ENCODE measurements around the gene ETFBKMT.
"Not testable (repeated sequence)": the region's sequence is repeated elsewhere in the genome, so short reads cannot be mapped to it uniquely, and the experiment has no call there.

DNA sequence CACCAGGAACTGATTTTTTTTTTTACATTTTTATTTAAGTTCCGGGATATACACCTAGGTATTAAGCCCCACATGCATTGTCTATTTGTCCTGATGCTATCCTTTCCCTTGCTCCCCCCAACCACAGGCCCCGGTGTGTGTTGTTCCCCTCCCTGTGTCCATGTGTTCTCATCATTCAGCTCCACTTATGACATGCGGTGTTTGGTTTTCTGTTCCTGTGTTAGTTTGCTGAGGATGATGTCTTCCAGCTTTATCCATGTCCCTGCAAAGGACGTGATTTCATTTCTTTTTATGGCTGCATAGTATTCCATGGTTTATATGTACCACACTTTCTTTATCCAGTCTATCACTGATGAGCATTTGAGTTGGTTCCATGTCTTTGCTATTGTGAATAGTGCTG, 57.5 kb downstream of the ETFBKMT start:
- TF ChIP-seq, protein P1, sequence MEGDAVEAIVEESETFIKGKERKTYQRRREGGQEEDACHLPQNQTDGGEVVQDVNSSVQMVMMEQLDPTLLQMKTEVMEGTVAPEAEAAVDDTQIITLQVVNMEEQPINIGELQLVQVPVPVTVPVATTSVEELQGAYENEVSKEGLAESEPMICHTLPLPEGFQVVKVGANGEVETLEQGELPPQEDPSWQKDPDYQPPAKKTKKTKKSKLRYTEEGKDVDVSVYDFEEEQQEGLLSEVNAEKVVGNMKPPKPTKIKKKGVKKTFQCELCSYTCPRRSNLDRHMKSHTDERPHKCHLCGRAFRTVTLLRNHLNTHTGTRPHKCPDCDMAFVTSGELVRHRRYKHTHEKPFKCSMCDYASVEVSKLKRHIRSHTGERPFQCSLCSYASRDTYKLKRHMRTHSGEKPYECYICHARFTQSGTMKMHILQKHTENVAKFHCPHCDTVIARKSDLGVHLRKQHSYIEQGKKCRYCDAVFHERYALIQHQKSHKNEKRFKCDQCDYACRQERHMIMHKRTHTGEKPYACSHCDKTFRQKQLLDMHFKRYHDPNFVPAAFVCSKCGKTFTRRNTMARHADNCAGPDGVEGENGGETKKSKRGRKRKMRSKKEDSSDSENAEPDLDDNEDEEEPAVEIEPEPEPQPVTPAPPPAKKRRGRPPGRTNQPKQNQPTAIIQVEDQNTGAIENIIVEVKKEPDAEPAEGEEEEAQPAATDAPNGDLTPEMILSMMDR (optimal IDR thresholded peaks at IDR 0.05 in 1 of 3, IDR thresholded peaks at IDR 0.05 in 1 of 3, conservative IDR thresholded peaks at IDR 0.05 in 1 of 3; ENCODE audit: extremely low read depth in 1 of 3, insufficient read depth in 2 of 3, low read length in 3 of 3), result not testable (repeated sequence)
- TF ChIP-seq EZH2 (IDR thresholded peaks at IDR 0.05; ENCODE audit: low read length), result not testable (repeated sequence)

Measured in keratinocyte (primary cell).